NK-92 treated with Interleukin-12 subunit alpha and Interleukin-12 subunit beta, amount 100 ng/mL, for 24 hours (cell line): ENCODE results near the gene HIPK1.
A peak's percentile ranks its signal among the peaks of the same experiment; 100 is the strongest.
"Not testable (repeated sequence)": the region's sequence is repeated elsewhere in the genome, so short reads cannot be mapped to it uniquely, and the experiment has no call there.

ENCODE experiments used
- DNase-seq: peaks from one replicate; lab custom pipeline; 2025; lab: John Stamatoyannopoulos, UW

The HIPK1 gene

DNA sequence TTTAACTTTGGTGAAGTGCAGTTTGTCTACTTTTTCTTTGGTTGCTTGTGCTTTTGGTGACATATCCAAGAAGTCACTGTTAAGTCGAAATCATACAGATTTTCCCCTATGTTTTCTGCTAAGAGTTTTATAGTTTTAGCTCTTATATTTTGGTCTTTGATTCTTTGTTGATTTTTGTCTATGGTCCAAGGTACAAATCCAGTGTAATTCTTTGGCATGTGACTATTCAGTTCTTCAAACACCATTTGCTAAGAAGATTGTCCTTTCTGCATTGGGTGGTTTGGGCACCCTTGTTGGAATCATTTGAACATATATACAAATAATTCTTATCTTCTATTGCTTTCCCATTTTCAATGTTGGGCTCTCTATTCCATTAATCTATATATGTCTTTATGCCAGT is 16.2 kb downstream of the HIPK1 start:
- no peak for DNase-seq

- DNase-seq = no peak
These were observed 17.0 kb downstream of the HIPK1 start for GRCh38 chr1:113946112-113946511.

DNA sequence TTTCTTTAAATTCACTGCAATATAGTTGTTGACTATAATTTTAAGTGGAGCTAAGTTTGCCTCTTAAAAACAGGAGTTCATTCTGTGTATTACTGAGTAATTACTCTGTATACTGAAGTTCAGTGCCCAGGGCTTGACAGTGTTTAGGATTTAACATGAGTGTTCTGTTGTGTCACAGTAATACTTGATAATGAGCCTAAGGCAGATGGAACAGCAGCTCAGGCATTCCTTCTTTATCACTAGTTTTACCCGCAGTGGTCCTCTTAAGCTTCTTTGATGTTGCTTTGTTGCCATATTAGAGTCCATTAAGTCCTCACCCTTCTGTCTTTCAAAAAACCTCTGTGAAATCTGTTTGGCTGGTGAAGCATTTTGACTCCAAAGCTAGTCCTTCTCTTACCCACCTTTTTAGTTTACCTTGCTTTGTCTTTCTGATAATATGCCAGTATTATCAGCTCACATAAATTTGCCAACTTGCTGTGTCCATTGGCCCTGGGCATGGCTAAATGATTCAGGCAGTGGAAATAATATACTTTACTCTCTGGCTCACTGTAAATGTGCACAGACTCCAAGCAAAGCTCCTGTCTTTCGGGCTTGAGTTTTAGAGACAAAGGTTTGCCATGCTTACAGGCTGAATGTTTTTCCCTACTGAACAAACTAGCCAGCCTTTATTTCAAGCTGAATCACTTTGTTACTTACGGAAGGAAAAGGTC is 17.7 kb downstream of the HIPK1 start:
- DNase-seq = no peak

GRCh38 chr1:113947388-113948107 is 18.4 kb downstream of the HIPK1 start:
- DNase-seq = no peak

- not testable (repeated sequence) for DNase-seq
These were observed 19.0 kb downstream of the HIPK1 start for GRCh38 chr1:113948151-113948550.

DNA sequence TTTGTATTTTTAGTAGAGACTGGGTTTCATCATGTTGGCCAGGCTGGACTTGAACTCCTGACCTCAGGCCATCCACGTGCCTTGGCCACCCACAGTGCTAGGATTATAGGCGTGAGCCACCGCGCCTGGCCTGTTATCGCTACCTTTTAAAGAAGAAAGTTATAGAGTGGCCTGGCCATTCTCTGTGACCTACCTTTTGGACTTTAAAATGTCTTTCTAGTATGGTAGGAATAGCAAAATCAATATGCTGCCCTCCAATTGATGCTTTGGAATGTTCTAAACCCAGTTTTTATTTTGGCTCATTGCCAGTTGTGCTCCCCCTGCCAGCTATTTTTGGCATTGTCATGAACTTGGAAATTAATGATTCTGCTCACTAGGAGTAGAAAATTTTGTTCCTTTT is 19.9 kb downstream of the HIPK1 start:
- no peak for DNase-seq

DNA sequence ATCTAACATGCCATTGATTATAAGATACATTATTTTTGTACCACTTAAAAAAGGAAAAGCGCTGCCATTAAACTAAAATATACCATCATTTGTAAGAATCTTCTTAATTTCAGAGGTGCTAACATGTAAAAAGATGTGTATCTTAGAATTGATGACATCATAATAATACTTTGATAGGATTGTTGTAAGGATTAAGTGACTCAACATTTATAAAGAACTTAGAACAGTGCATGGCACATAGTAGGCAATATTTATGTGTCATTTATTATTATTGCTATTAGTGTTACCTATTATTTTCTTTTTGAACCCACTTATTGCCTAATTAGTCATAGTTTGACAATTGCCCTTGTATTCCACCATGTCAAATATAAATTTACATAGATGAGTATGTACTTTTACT is 21.8 kb downstream of the HIPK1 start:
- no peak for DNase-seq

- DNase-seq = no peak
These were observed 22.6 kb downstream of the HIPK1 start for GRCh38 chr1:113951719-113952118.

DNA sequence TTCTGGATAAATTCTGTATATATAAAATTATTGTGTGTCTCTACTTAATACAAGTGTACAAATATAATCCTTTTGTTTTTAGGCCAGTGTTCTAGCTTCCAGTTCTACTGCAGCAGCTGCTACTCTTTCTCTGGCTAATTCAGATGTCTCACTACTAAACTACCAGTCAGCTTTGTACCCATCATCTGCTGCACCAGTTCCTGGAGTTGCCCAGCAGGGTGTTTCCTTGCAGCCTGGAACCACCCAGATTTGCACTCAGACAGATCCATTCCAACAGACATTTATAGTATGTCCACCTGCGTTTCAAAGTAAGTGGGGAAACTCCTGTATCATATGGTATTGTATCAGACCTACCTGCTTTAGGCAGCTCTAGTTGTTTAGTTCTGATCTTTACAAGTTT is 28.9 kb downstream of the HIPK1 start:
- DNase-seq = no peak

DNA sequence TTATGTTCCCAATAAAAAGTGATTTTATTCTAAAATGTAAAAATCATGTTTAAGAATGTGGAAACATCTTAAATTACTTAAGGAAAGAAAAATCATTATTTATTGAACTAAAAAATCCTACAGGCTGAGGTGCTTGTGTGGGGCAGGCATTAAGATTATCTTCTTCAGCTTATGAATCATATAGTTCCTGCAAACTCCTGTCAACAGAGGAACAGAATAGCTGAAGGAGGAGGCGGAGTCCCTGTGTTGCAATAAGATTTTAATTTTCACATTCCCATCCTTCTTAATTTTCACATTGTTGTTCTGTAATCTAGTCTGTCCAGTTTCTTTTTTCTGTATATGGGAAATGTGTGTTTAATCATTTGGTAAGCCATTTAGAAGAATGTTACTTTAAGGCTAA is 29.6 kb downstream of the HIPK1 start:
- no peak for DNase-seq

GRCh38 chr1:113963281-113963906 is 34.3 kb downstream of the HIPK1 start:
- no peak for DNase-seq

DNA sequence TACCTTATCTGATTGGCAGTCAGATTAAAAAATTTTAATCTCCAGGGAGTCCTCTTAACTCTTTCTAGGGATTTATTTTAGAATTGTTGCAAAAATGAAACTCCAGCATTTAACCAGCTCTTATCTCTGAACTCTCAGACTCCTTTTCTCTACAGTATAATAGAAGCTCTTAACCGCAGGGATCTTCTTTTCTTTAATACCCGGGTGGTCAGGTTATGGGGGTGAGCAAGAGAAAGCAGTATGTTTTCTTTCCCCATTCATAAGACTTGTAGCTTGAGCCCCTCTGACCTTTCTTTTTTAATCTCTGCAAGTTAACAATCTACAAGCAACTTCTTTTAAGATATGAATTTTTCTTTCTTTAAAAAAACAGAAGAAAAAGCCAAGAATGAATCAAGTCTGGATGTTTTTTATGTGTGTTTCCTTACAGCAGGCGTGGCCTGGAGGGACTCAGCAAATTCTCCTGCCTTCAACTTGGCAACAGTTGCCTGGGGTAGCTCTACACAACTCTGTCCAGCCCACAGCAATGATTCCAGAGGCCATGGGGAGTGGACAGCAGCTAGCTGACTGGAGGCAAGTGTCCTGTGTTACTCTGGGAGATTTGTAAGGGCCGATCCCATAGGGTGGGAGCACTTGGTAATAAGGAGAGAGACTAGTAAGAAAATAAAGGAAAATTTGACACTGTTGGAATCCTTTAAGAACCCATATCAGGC is 36.7 kb downstream of the HIPK1 start:
- DNase-seq = no peak

GRCh38 chr1:113972954-113973353 is 43.8 kb downstream of the HIPK1 start:
- no peak for DNase-seq

DNA sequence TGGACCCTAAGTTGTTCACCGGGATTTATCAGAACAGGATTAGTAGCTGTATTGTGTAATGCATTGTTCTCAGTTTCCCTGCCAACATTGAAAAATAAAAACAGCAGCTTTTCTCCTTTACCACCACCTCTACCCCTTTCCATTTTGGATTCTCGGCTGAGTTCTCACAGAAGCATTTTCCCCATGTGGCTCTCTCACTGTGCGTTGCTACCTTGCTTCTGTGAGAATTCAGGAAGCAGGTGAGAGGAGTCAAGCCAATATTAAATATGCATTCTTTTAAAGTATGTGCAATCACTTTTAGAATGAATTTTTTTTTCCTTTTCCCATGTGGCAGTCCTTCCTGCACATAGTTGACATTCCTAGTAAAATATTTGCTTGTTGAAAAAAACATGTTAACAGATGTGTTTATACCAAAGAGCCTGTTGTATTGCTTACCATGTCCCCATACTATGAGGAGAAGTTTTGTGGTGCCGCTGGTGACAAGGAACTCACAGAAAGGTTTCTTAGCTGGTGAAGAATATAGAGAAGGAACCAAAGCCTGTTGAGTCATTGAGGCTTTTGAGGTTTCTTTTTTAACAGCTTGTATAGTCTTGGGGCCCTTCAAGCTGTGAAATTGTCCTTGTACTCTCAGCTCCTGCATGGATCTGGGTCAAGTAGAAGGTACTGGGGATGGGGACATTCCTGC is 46.2 kb downstream of the HIPK1 start:
- DNase-seq = peak; percentile 19

DNA sequence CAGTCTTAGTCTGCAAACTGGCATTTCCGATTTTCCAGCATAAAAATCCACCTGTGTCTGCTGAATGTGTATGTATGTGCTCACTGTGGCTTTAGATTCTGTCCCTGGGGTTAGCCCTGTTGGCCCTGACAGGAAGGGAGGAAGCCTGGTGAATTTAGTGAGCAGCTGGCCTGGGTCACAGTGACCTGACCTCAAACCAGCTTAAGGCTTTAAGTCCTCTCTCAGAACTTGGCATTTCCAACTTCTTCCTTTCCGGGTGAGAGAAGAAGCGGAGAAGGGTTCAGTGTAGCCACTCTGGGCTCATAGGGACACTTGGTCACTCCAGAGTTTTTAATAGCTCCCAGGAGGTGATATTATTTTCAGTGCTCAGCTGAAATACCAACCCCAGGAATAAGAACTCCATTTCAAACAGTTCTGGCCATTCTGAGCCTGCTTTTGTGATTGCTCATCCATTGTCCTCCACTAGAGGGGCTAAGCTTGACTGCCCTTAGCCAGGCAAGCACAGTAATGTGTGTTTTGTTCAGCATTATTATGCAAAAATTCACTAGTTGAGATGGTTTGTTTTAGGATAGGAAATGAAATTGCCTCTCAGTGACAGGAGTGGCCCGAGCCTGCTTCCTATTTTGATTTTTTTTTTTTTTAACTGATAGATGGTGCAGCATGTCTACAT is 47.6 kb downstream of the HIPK1 start:
- no peak for DNase-seq

GRCh38 chr1:113977906-113978305 is 48.8 kb downstream of the HIPK1 start:
- DNase-seq = no peak

GRCh38 chr1:113978863-113979702 is 50.0 kb downstream of the HIPK1 start, which contains the start of gene OLFML3:
Gene OLFML3, plus strand, starts transcription at chr1:113979474. Its CDS starts 43 bp downstream, at chr1:113979517.
- DNase-seq = peak; percentile 35

DNA sequence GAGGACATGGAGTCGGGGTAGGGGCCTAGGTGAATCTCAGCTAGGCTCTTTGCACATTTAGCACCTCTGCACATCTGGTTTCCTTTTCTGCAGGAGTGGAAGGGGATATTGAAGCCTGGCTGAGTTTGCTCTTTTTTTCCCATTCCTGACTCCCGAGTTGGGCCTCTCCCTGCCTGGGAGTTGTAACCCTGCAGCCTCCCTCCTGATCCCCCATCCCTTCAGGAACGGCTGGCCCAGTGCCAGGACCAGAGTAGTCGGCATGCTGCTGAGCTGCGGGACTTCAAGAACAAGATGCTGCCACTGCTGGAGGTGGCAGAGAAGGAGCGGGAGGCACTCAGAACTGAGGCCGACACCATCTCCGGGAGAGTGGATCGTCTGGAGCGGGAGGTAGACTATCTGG is 51.0 kb downstream of the HIPK1 start:
- DNase-seq = no peak

GRCh38 chr1:113981962-113982931 is 53.1 kb downstream of the HIPK1 start:
- no peak for DNase-seq
